Superior temporal gyrus (tissue), 1 donor: ENCODE data around the gene SLC12A4.
"Not testable (repeated sequence)": the region's sequence is repeated elsewhere in the genome, so short reads cannot be mapped to it uniquely, and the experiment has no call there.

ENCODE experiments used
- DNase-seq: peaks from one replicate; pipeline ENCODE4 v3.0.0-alpha.2; 2016; ENCODE audit errors: extremely low spot score

The SLC12A4 gene

GRCh38 chr16:67941469-67942199 lies 26.8 kb downstream of the SLC12A4 start:
- no peak for DNase-seq

GRCh38 chr16:67940446-67941089 lies 27.9 kb downstream of the SLC12A4 start:
- DNase-seq = no peak

- DNase-seq = no peak
Observed at GRCh38 chr16:67939507-67940445, 28.7 kb downstream of the SLC12A4 start.

- DNase-seq = not testable (repeated sequence)
Observed at GRCh38 chr16:67937713-67938112, 30.7 kb downstream of the SLC12A4 start.

GRCh38 chr16:67936880-67937605 lies 31.4 kb downstream of the SLC12A4 start:
- DNase-seq = peak; percentile 68

- peak; percentile 40 for DNase-seq
Observed at GRCh38 chr16:67936124-67936879, 32.1 kb downstream of the SLC12A4 start, which contains the start of gene PSMB10. Gene PSMB10 (minus strand): TSS chr16:67936850. CDS start chr16:67936749, 101 bp downstream.

GRCh38 chr16:67935402-67936123 lies 32.9 kb downstream of the SLC12A4 start:
- peak; percentile 97 for DNase-seq

- peak; percentile 29 for DNase-seq
Observed at GRCh38 chr16:67935101-67935401, 33.4 kb downstream of the SLC12A4 start.

GRCh38 chr16:67934306-67935100 lies 33.9 kb downstream of the SLC12A4 start:
- no peak for DNase-seq

GRCh38 chr16:67933805-67934204 lies 34.6 kb downstream of the SLC12A4 start:
- no peak for DNase-seq

GRCh38 chr16:67932462-67932840 lies 36.0 kb downstream of the SLC12A4 start:
- DNase-seq = no peak

- DNase-seq = no peak
Observed at GRCh38 chr16:67931712-67932461, 36.5 kb downstream of the SLC12A4 start, which contains the start of gene CTRL. Gene CTRL (minus strand): TSS chr16:67931862. CDS start chr16:67931852, 10 bp downstream.

GRCh38 chr16:67930678-67931211 lies 37.7 kb downstream of the SLC12A4 start:
- no peak for DNase-seq

GRCh38 chr16:67930191-67930590 lies 38.2 kb downstream of the SLC12A4 start:
- no peak for DNase-seq

GRCh38 chr16:67928561-67929364 lies 39.7 kb downstream of the SLC12A4 start:
- DNase-seq = peak; percentile 85

GRCh38 chr16:67928147-67928546 lies 40.3 kb downstream of the SLC12A4 start:
- no peak for DNase-seq
